Measurements from ENCODE around the gene CMTM4.
"Not testable (repeated sequence)": the region's sequence is repeated elsewhere in the genome, so short reads cannot be mapped to it uniquely, and the experiment has no call there.

Gene CMTM4

DNA sequence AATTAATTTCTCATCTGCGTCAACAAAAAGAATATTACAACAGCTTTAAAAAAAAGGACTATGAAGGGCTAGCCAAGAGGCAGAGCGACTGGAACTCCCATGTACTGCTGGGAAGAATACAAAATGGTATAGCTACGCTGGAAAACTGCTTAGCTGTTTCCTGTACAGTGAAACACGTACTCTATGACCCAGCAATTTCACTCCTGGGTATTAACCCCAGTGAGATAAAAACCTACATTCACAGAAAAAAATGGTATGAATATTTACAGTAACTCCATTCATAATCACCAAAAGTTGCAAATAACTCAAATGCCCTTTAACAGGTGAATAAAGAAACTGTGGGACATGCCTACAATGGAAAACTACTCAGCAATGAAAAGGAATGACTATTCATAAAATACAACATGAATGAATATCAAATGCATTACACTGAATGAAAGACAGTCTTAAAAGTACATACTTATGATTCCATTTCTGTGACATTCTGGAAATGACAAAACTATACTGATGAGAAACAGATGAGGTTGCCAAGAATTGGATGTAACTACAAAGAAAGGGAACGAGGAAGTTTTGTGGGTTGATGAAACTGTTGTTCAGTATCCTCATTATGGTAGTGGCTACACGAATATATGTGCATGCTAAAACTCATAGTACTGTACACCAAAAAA, 27.6 kb downstream of the CMTM4 start:
- DNase-seq = no peak

DNA sequence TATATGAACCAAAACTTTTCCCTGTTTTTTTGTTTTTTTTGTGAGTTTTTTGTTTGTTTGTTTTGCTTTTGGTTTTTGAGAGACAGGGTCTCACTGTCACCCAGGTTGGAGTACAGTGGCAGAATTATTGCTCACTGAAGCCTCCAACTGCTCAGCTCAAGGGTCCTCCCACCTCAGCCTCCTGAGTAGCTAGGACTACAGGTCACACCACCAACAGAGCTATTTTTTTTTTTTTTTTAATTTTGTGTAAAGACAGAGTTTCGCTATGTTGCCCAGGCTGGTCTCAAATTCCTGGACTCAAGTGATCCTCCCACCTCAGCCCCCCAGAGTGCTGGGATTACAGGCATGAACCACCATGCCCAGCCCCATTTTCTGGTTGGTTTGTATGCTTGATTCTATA, 28.6 kb downstream of the CMTM4 start:
- DNase-seq = no peak

DNA sequence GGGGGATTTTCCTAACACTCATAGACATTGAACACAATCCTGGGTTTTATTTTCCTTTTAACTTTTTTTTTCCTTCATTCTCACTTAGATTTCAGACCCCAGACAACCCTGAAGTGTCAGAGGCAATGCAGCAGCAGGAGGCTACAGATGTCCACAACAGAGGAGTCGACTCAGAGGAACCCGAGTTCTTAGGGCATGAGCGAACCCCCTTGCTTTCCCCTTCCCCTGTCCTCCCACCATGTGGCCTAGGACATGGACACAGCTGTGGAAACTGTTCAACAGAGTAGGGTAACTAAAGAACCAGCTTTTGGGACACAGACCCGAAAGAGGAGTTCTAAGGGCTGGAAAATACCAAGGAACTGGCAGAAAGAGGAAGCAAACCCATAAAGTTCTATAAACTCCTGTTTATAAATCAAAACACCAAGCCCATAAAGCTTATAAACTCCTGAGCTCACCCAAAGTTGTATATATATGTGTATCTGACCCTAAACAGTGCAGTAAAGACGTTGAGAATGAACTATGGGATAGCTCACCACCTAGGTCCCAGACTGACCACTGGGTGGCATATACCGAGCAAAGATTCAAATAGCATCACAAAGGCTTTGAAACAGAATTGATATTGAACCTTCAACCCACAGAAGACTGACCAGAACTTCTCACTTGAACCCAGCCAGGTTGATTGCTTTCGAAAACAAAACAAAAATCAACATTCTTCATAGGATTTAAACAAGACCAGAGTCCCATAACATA, 33.9 kb downstream of the CMTM4 start:
- DNase-seq = no peak

DNA sequence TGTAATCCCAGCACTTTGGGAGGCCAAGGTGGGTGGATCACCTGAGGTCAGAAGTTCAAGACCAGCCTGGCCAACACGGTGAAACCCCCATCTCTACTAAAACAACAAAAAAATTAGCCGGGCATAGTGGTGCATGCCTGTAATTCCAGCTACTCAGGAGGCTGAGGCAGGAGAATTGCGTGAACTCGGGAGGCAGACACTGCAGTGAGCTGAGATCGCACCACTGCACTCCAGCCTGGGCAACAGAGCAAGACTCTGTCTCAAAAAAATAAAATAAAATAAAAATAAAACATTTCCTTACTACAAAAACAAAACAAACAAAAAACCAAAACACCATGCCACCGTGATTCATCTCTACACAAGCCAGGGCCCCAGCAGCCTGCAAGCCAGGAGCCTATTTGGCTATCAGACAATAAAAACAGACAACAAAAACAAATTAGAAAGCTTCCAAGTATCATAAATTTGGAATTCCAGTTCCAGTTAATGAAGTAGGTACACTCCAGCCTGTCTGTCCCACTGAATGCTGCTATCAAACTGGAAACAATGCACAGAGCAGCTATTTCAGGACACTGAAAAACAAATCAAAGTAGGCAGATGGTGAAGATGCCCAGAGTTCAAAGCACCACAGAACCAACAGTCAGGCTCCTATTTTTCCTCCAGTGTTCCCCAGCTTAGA, 34.7 kb downstream of the CMTM4 start:
- not testable (repeated sequence) for DNase-seq

DNA sequence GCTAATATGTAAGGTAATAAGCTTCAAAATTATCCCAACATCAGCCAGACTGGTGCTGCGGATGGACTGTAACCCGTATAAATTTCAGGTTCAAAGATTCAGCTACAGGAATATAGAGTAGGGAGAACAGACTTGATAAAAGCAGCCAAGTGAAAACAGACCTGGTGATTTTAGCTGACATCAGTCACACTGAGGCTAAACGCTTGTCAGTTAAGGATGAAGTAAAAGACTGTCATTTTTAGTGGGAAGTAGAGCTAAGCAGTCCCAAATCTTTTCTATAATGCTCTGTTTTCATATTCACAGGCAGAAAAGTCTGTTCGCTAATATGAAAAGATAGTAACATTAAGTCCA, 35.4 kb downstream of the CMTM4 start:
- no peak for DNase-seq

DNA sequence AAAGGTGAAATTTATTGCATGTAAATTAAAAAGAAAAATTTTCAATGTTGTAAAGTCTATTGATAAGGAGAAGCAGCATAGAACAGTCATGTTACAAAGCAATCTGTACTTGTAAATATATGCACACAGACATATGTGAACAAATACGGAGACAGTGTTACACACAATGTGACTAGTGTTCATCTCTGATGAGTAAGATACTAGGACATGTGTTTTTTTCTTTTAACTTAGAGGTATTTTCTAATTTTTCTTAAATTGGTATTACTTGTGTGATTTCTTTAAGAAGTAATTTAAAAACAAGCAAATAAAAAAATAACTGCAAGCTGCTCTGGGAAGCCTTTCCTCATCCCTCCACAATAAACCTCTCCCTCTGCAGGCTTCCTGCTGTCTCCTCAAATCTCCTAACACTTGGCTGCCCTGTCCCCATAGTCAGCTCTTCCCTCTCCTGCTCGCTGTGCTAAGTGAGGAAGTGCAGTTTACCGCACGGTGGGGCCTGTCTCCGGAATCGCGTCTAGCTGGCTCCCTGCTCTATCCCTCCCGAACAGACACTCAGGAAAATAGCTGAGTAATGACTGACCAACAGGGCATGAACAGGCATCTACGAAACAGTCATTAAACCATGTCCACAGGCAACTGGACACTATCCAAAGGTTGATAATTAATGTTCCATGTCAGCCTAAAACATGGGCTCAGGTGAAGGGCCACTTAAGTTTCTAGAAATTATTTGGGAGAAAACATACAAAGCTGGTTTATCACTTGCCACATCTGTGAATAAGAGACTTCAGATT, 35.9 kb downstream of the CMTM4 start:
- no peak for DNase-seq

DNA sequence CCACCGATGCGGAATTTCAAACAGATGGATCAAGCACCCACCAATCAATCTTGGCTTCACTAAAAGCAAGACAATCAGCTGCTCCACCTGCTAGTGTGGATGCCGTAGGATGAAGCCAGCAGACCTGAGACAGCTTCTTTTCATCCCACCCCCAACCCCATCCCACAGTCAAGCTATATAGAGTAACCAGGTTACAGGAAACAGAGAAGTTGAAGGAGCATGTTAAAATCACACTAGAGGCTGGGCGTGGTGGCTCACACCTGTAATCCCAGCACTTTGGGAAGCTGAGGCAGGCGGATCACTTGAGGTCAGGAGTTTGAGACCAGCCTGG, 37.7 kb downstream of the CMTM4 start:
- DNase-seq = no peak

DNA sequence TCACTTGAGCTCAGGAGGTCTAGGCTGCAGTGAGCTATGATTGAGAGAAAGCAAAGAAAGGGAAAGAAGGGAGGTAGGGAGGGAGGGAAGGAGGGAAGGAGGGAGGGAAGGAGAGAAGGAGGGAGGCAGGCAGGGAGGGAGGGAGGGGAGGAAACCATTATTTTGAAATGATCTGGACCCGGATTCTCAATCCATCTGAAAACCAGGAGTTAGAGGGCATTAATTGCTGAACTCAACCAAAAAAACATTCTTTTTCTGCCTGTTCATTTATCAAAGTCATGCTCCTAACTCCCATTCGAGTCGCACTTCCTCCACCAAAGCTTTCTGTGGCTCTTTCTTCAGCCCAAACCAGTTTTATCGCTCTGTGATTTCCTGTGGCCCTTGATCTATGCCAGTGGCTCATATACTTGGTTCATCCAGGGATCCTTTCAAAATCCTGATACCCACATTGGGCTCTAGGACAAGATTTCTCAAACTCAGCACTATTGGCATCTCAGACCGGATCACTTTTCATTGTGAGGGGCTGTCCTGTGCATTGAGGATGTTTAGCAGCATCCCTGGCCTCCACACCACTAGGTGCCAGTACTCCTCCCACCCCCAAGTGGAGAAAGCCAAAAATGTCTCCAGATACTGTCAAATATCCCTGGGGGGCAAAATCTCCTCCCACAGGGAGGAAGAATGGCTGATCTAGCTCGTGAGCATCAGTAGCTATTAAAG, 38.2 kb downstream of the CMTM4 start:
- no peak for DNase-seq

DNA sequence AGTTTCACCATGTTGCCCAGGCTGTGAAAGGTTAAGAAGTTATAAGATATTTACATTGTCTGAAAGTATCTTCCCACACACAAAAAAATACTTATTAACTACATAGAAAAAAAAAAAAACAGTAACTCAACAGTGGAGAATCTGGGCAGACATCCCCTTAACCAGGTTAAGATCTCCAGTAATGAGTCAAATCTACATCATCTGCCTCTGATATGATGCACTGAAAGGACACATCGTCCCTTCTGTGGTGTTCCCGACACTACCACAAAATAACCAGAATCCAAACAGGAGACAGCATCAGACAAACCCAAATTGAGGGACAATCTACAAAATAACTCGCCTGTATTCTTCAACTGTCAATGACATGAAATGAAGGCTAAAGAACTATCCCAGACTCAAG, 40.0 kb downstream of the CMTM4 start:
- DNase-seq = no peak

DNA sequence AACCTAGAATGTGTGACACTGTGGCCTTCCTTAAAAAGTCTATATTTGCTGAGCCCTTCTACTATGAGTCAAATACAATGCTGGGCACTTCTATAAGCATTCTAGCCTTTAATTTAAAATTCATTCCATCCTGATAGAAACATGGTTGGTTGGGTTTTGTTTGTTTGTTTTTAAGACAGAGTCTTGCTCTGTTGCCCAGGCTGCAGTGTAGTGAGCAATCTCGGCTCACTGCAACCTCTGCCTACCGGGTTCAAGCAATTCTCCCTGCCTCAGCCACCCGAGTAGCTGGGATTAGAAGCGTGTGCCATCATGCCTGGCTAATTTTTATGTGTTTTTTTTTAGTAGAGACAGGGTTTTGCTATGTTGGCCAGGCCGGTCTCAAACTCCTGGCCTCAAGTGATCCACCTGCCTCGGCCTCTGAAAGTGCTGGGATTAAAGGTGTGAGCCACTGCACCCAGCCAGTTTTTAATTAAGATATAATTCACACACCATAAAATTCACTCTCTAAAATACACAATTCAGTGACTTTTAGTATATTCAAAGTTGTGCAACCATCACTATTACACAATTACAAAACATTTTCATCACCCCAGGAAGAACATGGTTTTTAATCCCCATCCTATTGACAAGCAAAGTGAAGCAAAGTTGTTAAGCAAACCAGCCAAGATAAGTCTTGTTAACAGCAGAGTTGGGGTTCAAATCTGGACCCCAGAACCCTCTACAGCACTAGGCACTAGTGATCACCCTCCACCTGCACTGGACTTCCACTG, 42.8 kb downstream of the CMTM4 start:
- DNase-seq = no peak

DNA sequence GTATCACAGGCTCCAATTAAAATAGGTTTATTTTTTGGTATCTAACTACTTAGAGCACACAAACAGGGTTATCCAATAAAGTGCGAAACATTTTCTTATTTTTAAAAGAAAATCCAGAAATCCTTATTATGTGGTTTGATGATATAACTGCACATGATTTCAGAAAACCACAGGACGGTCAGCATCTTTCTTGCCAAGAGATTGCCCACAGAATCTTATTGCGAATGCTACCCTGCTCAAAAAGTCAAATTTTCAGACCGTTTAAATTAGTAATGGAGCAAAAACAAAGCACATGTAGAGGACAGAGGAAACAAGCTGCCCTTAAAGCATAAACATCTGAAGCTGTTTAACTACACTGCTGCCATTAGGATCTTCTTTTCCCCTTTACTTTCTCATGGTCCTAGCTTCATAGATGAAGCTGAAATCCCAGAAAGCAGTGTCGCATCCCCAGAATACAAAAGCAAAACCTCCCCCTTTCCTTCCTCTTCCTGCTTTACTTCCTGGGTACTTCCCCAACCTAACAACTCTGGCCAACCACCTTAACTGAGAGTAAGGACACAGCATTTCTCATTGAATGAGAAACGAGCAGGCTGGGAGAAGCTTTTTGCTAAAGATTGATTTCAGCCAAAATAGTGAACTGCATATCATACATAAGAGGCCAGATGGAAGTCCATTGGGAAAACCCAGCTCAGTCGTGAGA, 43.7 kb downstream of the CMTM4 start:
- DNase-seq = no peak

DNA sequence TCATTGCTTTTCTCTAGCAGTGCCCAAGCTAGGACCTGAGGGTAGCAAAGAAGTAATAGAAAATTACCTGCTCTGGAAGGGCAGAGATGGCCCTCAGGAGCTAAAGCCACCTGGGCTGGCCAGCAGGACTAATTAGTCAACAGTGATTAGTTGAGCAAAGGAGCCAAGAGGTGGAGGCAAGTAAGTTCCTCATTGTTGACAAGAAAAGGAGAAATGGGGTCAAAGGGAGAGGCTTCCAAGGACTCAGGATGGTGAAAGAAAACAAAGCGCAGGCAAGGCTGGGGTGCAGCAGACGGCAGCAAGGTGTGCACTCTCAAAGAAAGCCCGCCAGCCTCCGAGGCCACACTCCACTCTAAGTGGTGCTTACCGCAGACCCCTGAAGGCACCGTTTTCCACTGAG, 44.6 kb downstream of the CMTM4 start:
- no peak for DNase-seq

DNA sequence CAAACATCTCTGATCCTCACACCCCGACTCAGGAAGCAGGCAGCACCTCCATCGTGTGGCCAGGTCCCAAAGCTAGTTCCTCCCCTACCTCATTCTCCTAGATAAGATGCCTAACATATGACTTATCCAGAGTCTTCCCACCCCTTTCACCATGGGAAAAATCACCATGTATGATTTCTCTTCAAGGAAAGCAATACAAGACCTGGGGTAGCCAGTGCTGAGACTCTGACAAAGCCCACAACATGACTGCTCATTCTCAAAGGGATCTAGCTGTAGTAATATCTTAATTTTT, 45.1 kb downstream of the CMTM4 start:
- DNase-seq = no peak

DNA sequence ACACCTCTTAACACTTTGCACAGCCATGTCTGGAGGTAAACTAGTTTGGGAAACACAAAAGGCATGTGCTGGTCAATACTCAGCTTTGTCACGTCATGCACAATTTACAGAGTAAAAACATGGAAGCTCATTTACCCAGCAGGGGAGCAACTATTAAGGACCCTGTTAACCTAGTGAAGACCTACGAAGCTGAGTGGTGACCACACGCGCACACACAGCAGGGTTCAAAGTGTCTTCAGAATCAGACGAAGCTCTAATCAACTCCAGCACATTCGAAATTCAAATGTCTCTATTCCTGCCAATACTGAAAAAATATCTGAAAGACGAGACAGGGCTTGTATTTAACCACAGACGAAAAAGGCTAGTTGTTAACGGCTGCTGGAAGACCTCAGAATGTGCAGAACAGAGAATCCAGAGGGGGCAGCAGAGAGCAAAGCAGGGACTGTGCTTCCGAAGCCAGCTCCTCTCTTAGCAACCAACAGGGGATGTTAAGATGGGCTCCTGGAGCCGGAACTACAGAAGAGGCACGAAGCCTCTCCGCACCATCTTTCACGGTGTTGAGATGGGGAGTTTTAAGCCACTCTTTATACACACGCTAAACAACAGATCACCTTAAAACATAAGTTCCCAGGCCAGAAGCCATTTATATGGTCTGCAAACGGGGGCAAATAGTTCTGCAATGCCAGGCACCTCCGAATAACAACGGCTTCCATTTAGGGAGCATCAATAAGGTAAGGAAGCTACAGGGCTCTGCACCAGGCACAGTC, 45.7 kb downstream of the CMTM4 start:
- DNase-seq = peak; percentile 80

DNA sequence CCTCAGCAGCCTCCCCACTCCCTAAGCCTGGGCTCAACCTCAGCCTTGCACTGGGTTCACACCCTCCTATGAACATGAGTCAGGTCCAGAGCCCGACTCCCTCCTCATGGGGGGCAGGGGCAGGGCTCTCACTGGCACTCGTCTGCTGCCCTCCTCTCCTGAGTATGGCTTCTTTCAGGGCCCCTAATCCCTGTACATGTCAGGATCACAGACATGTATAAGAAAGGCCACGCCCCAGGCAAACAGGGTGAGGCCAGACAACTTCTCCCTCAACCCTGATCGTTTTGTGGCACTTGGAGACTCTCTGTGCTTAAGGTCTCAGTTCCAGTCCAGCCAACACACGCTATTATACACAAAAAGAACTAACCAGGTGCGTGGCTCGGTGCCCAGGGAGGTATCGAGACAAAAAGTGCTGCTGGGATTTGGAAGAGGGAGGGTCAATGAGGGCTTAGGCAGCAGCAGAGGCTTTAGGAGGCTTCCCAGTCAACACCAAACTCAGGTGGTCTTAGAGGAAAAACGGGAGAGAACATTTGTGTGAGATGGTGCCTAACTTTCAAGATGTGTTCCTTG, 46.8 kb downstream of the CMTM4 start:
- DNase-seq = no peak

DNA sequence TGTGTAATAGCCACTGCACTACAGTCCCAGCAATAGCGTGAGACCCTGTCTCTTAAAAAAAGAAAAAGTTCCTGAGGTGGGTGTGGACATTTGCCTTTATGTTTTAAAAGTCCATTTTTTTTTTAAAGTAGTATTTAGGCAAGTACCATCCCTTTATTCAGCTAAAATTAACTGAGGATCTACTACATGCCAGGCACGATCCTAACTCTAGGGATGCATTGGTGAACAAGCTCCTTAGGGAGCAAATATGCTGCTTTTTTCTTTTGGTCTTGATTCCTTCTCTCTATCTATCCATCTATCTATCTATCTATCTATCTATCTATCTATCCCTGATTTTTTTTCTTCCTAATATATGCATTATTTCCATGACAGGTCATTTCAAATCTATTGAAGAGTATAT, 47.4 kb downstream of the CMTM4 start:
- DNase-seq = no peak

DNA sequence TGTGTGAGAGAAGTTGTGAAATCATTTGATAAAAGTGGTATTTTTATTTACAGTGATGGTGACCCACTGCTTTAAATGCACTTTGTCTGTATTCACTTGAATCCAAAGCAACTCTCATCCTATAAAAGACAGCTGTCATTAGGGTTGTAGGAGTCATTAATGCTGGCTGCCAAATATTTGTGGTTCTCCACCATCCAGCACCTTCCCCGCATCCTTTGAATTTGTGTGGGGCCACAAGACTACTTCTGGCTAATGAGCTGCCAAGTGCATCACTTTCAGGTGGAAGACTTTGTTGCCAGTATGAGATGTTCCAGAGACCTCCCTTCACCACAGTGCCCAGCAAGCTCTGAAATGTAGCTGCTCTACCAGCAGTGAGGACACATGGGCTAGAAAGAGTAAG, 48.7 kb downstream of the CMTM4 start:
- DNase-seq = no peak

DNA sequence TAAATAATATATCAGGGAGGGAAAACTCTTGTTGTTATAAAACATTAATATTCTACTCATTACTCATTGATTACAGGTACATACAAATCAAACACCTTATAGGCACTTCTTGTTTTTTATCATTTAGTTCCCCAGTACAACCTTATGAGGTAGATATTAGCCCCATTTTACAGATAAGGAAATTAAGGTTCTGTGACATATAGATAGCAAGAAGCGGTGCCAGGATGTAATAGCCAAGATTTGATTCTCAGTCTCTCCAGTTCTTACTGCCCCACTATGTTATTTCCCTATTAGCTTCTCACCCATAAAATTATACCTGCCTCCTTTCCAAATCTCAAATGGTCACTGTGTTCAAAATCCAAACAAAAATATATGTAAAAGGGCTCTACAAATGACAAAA, 55.2 kb downstream of the CMTM4 start:
- no peak for DNase-seq

DNA sequence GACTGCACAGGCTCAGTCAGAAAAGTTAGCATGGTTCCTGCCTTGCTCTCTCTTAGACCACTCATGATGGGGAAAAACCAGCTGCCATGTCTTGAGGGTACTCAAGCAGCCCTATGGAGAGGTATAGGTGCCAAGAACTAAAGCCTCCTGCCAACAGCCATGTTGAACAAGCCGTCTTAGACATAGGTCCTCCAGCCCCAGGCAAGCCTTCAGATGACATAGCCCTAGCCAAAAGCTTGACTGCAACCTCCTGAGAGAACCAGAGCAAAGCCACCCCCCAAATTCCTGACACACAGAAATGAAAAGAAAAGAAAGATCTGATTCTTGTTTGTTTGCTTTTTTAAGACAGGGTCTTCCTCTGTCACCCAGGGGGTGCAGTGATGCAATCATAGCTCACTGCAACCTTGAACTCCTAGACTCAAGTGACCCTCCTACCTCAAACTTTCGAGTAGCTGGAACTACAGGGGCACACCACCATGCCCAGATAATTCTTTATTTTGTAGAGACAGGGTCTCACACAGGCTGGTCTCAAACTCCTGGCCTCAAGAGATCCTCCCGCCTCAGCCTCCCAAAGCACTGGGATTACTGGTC, 55.7 kb downstream of the CMTM4 start:
- DNase-seq = no peak
